Endothelial cell of umbilical vein (primary cell): ENCODE measurements around the gene CEP104. TPM values are rescaled to one million over a fixed set of nuclear protein-coding genes. Genes with fewer than 3 reads are reported as not detected.

Source experiments
- BruUV-seq: library from RNA; stranded (reverse); fragments of 400-500 nt; replicated peaks from 2 replicates; lab custom pipeline; 2021; lab: Mats Ljungman, UMichigan
- CTCF ChIA-PET: fragments of 300-600, 350-600 bp; sonication (Branson Sonifier 250); formaldehyde crosslinking; loops from one replicate; lab custom pipeline; 2021; ENCODE audit warnings: antibody characterized with exemption, inconsistent platforms; lab: Charles Lee
- POLR2A ChIA-PET: fragments of 300-600, 350-600 bp; sonication (Branson Sonifier 250); formaldehyde crosslinking; loops from one replicate; lab custom pipeline; 2021; ENCODE audit warnings: antibody characterized with exemption, inconsistent platforms; lab: Charles Lee
- DNase-seq: peaks from one replicate; pipeline ENCODE4 v3.0.0-alpha.2; 2011; ENCODE audit warnings: low read depth, low spot score
- FAIRE-seq: peaks from 2 replicates; lab custom pipeline; 2011; peaks lifted over from hg19 to GRCh38; lab: Jason Lieb, UNC
- H2AFZ ChIP-seq: 2 replicates; pipeline ENCODE4 v1.6.0; 2012; ENCODE audit warnings: low read depth, low read length, control low read depth, inconsistent platforms
- H3K27ac ChIP-seq: 2 replicates; pipeline ENCODE4 v1.5.1; 2011; ENCODE audit warnings: low read depth, mild to moderate bottlenecking, control low read depth, low read length, moderate library complexity; ENCODE audit not compliant: insufficient read depth
- H3K27me3 ChIP-seq, 2 experiments: 2 replicates each; pipeline versions ENCODE4 v1.6.0 to v1.6.1; 2011; ENCODE audit warnings: low read length in 2 of 2, mixed read lengths in 1 of 2; ENCODE audit not compliant: control insufficient read depth in 2 of 2, insufficient read depth in 2 of 2
- H3K36me3 ChIP-seq, 2 experiments: 2 replicates in 1 of 2; 3 replicates in 1 of 2; pipeline ENCODE4 v1.5.1; 2011; ENCODE audit warnings: low read length in 2 of 2, mild to moderate bottlenecking in 1 of 2, moderate library complexity in 1 of 2; ENCODE audit not compliant: control insufficient read depth in 2 of 2, insufficient read depth in 2 of 2; ENCODE audit errors: extremely low read depth in 1 of 2
- H3K4me1 ChIP-seq: 3 replicates; pipeline ENCODE4 v1.5.1; 2011; ENCODE audit warnings: mild to moderate bottlenecking, low read length; ENCODE audit not compliant: control insufficient read depth, insufficient read depth; ENCODE audit errors: extremely low read depth
- H3K4me2 ChIP-seq: 2 replicates; pipeline ENCODE4 v1.6.1; 2011; ENCODE audit warnings: low read length, control low read depth, mixed read lengths; ENCODE audit not compliant: insufficient read depth
- H3K4me3 ChIP-seq, 3 experiments: fragments of 200-600 bp in 1 of 3; sonication (generic), shearing (Covaris generic) in 1 of 3; replicated peaks in 1 of 3; 2 replicates each; pipeline ENCODE4 v1.5.1; 2011 to 2016; ENCODE audit warnings: control low read depth in 3 of 3, low read length in 3 of 3, mild to moderate bottlenecking in 2 of 3, inconsistent platforms in 1 of 3, low read depth in 1 of 3, moderate library complexity in 1 of 3; ENCODE audit not compliant: insufficient read depth in 1 of 3
- H3K79me2 ChIP-seq: 2 replicates; pipeline ENCODE4 v1.6.0; 2012; ENCODE audit warnings: low read length, inconsistent platforms; ENCODE audit not compliant: control insufficient read depth, insufficient read depth
- H3K9ac ChIP-seq: replicated peaks from 2 replicates; pipeline ENCODE3; 2011; ENCODE audit warnings: low read length, control low read depth; ENCODE audit not compliant: insufficient read depth; ENCODE audit errors: extremely low read depth
- H3K9me1 ChIP-seq: replicated peaks from 3 replicates; pipeline ENCODE4 v1.6.0; 2011; ENCODE audit warnings: mild to moderate bottlenecking, low read length; ENCODE audit not compliant: control insufficient read depth, insufficient read depth; ENCODE audit errors: extremely low read depth
- H3K9me3 ChIP-seq: replicated peaks from 2 replicates; pipeline ENCODE4 v1.5.1; 2012; ENCODE audit warnings: low read length, inconsistent platforms; ENCODE audit not compliant: control insufficient read depth, insufficient read depth
- H4K20me1 ChIP-seq: replicated peaks from 2 replicates; pipeline ENCODE3; 2011; ENCODE audit warnings: mild to moderate bottlenecking, low read length; ENCODE audit not compliant: control insufficient read depth, insufficient read depth; ENCODE audit errors: extremely low read depth
- EZH2 ChIP-seq: IDR thresholded peaks from 2 replicates; pipeline ENCODE4 v1.6.1; 2012; ENCODE audit warnings: borderline replicate concordance, low read depth, mild to moderate bottlenecking, moderate library complexity, low read length, inconsistent platforms; ENCODE audit not compliant: severe bottlenecking
- FOS ChIP-seq: IDR thresholded peaks from 2 replicates; pipeline ENCODE4 v1.6.1; 2011; ENCODE audit warnings: mild to moderate bottlenecking, low read length, moderate library complexity, borderline replicate concordance; ENCODE audit not compliant: insufficient read depth
- GATA2 ChIP-seq: IDR thresholded peaks from 2 replicates; pipeline ENCODE4 v1.7.0; 2011; ENCODE audit warnings: low read depth, mild to moderate bottlenecking, moderate library complexity, mixed read lengths, low read length; ENCODE audit not compliant: insufficient read length, insufficient read depth
- JUN ChIP-seq: IDR thresholded peaks from 2 replicates; pipeline ENCODE4 v1.6.1; 2011; ENCODE audit warnings: borderline replicate concordance, low read depth; ENCODE audit not compliant: insufficient read length, insufficient read depth
- MYC ChIP-seq: IDR thresholded peaks from one replicate; pipeline ENCODE4 v1.6.1; 2011; ENCODE audit warnings: mild to moderate bottlenecking, low read depth, low read length
- POLR2A ChIP-seq: IDR thresholded peaks from 2 replicates; pipeline ENCODE4 v1.6.1; 2012; ENCODE audit warnings: low read depth, mild to moderate bottlenecking, control low read depth, low read length
- POLR2AphosphoS5 ChIP-seq: IDR thresholded peaks from 2 replicates; pipeline ENCODE4 v1.6.1; 2012; ENCODE audit warnings: low read depth, mild to moderate bottlenecking, control low read depth, low read length, moderate library complexity; ENCODE audit not compliant: insufficient read depth
- dilution Hi-C: fragments of 300-500 bp; cut with MboI; formaldehyde crosslinking; loops from one replicate; pipeline ENCODE4 v1.15.0; 2019; ENCODE audit warnings: low sequenced_read_pairs; ENCODE audit not compliant: extremely low pct_ligation_motif_present
- intact Hi-C: fragments of 100-400 bp; cut with micrococcal nuclease; formaldehyde crosslinking; loops from one replicate; pipeline ENCODE4 v1.10.0; 2022
- polyA plus RNA-seq, 4 experiments: library from polyadenylated mRNA; depleted of rRNA in 3 of 4; stranded (reverse) in 3 of 4; unstranded in 1 of 4; fragments of >200 nt; gene quantifications; 2 replicates each; pipeline versions ENCODE4 v1.2.1 to v1.2.3, GENCODE V29; 2011 to 2012; ENCODE audit warnings: missing spikeins in 1 of 4
- total RNA-seq: library from RNA; stranded (reverse); gene quantifications from 2 replicates; pipeline ENCODE4 v1.2.3, GENCODE V29; 2021
- TF ChIP-seq, protein P1 (sequence below), 2 donors: IDR thresholded peaks; 1 replicate in 1 of 2; 2 replicates in 1 of 2; pipeline ENCODE4 v1.5.1; 2011; ENCODE audit warnings: low read length in 2 of 2, mild to moderate bottlenecking in 2 of 2, moderate library complexity in 2 of 2, control low read depth in 1 of 2, inconsistent platforms in 1 of 2, low read depth in 1 of 2; ENCODE audit not compliant: insufficient read depth in 1 of 2; ENCODE audit errors: extremely low read depth in 1 of 2
- TF ChIP-seq, protein P2 (sequence below): IDR thresholded peaks from 2 replicates; pipeline ENCODE4 v1.6.1; 2011; ENCODE audit not compliant: insufficient read depth, insufficient read length

The CEP104 gene
- total and polyA plus RNA-seq, 2 donors (not counting 3 experiments of a cell fraction or from before 2014, with no cell fraction given), result 12.4 to 43.0 TPM

DNA sequence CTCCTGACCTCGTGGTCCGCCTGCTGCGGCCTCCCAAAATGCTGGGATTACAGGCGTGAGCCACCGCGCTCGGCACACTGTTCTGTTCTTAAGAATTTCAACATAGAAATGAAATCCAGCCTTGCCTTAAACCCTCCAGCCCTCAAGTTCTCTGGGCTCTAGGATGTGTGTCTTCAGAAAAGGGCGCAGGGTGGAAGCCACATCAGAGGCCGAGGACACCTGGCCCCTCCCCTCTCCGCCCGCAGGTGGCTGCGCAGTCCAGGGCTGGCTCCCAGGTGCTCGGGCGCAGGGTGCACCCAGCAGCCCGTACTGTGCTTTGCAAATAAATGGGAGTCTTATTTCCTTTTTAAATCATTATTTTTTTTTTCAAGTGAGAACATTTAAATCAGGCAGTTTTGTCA lies 45.1 kb upstream of the CEP104 start:
- Histone ChIP-seq H3K79me2 (peaks cover 28% of the 10 kb centered on the region), H3K9ac (no peak overlapping the region), H3K4me1 (peaks cover 12% of the 10 kb centered on the region), H3K27me3 (no peaks in the 10 kb centered on the region), H3K4me3 (no peak overlapping the region), H2AFZ (no peak overlapping the region), H3K9me3 (no peaks in the 10 kb centered on the region), H4K20me1 (no peaks in the 10 kb centered on the region), H3K27ac (no peak overlapping the region), H3K4me2 (no peak overlapping the region), H3K36me3 (no peaks in the 10 kb centered on the region), H3K9me1 (no peaks in the 10 kb centered on the region)
- dilution Hi-C loops (no loop called here), intact Hi-C loops (loop anchor here (5.0 kb wide), 1 partner anchor 130 kb away; the partner anchor contains the start of gene SMIM1)
- TF ChIP-seq JUN (no peak), MYC (no peak), EZH2 (no peak), FOS (no peak), POLR2A (no peak), GATA2 (no peak), POLR2AphosphoS5 (no peak)
- TF ChIP-seq, protein P1, sequence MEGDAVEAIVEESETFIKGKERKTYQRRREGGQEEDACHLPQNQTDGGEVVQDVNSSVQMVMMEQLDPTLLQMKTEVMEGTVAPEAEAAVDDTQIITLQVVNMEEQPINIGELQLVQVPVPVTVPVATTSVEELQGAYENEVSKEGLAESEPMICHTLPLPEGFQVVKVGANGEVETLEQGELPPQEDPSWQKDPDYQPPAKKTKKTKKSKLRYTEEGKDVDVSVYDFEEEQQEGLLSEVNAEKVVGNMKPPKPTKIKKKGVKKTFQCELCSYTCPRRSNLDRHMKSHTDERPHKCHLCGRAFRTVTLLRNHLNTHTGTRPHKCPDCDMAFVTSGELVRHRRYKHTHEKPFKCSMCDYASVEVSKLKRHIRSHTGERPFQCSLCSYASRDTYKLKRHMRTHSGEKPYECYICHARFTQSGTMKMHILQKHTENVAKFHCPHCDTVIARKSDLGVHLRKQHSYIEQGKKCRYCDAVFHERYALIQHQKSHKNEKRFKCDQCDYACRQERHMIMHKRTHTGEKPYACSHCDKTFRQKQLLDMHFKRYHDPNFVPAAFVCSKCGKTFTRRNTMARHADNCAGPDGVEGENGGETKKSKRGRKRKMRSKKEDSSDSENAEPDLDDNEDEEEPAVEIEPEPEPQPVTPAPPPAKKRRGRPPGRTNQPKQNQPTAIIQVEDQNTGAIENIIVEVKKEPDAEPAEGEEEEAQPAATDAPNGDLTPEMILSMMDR (IDR thresholded peaks at IDR 0.05; ENCODE audit: extremely low read depth in 1 of 2, insufficient read depth in 1 of 2, low read depth in 1 of 2, low read length in 2 of 2), result no peak
- TF ChIP-seq, protein P2, sequence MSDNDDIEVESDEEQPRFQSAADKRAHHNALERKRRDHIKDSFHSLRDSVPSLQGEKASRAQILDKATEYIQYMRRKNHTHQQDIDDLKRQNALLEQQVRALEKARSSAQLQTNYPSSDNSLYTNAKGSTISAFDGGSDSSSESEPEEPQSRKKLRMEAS, result no peak
- no peak for DNase-seq
- FAIRE-seq, result no peak
- BruUV-seq, result no TSS peak
- CTCF ChIA-PET, result no interaction called here
- POLR2A ChIA-PET, result no interaction called here
